ENCODE data around the gene SMIM10L2A. TPM values are rescaled to one million over a fixed set of nuclear protein-coding genes. Genes with fewer than 3 reads are reported as not detected.

Gene SMIM10L2A
- total RNA-seq, 4 donors from 2014 or later = 0.83 to 1.6 (median 1.2) TPM

Small RNA genes lying within 50 kb of the gene (small RNA-seq; reads per million reads assigned to genes)
- gene RNA5SP515 = 0 to 0.51 (median 0) reads per million in 3 donors

Other genes with a start within 250 kb of the SMIM10L2A start
- not detected for gene ETDA, start 169.9 kb upstream of the SMIM10L2A start, total RNA-seq
- gene ETDC, start 112.5 kb upstream of the SMIM10L2A start, total RNA-seq = not detected
- 1 to 10 TPM; 5.5 to 7.1 (median 6.9) TPM for gene ZNF75D, start 77.8 kb upstream of the SMIM10L2A start, total RNA-seq
- gene ZNF449, start 77.1 kb upstream of the SMIM10L2A start, total RNA-seq = 10 to 100 TPM in 1 of 4 donors, 1 to 10 TPM in 3; 6.0 to 10.4 (median 8.1) TPM
- gene INTS6L, start 98.7 kb downstream of the SMIM10L2A start, total RNA-seq = 1 to 10 TPM; 6.3 to 8.3 (median 7.2) TPM

Data from esophagus muscularis mucosa (tissue), 4 donors.